Gastroesophageal sphincter (tissue), 4 donors: ENCODE results near the gene GRK5. TPM values are rescaled to one million over a fixed set of nuclear protein-coding genes. Genes with fewer than 3 reads are reported as not detected.
A peak's percentile ranks its signal among the peaks of the same experiment; 100 is the strongest.

Source experiments
- ATAC-seq: fragments of 150-250 bp; one replicate; pipeline ENCODE4 v1.9.1; 2016; ENCODE audit warnings: mild to moderate bottlenecking, moderate library complexity
- H3K27ac ChIP-seq, 4 donors: fragments of 200-600 bp; sonication (generic) in 3 of 4; 1 replicate in 3 of 4; 2 replicates in 1 of 4; pipeline ENCODE4 v1.5.1; 2016 to 2019
- H3K27me3 ChIP-seq: fragments of 200-600 bp; sonication (generic); one replicate; pipeline ENCODE4 v1.5.1; 2019
- H3K36me3 ChIP-seq, 2 donors: fragments of 200-600 bp; sonication (generic); one replicate each; pipeline ENCODE4 v1.5.1; 2019; ENCODE audit warnings: control low read depth in 1 of 2
- H3K4me1 ChIP-seq, 3 donors: fragments of 200-600 bp; sonication (generic); 1 replicate in 2 of 3; 2 replicates in 1 of 3; pipeline ENCODE4 v1.5.1; 2016 to 2019; ENCODE audit warnings: control low read depth in 2 of 3
- H3K4me3 ChIP-seq, 2 donors: fragments of 200-600 bp; sonication (generic); one replicate each; pipeline ENCODE4 v1.5.1; 2019; ENCODE audit warnings: mild to moderate bottlenecking in 1 of 2, moderate library complexity in 1 of 2
- H3K9me3 ChIP-seq, 3 donors: fragments of 200-600 bp; sonication (generic); one replicate each; pipeline ENCODE4 v1.5.1; 2017 to 2019; ENCODE audit warnings: control low read depth in 2 of 3
- EP300 ChIP-seq: sonication (generic); formaldehyde crosslinking; IDR thresholded peaks from one replicate; pipeline ENCODE4 v1.6.1; 2017; ENCODE audit warnings: antibody characterized with exemption, mild to moderate bottlenecking
- POLR2A ChIP-seq, 2 donors: fragments of 450-650 bp; IDR thresholded peaks; one replicate each; pipeline ENCODE4 v1.6.1; 2017; ENCODE audit warnings: antibody characterized with exemption in 2 of 2, mild to moderate bottlenecking in 2 of 2, moderate library complexity in 1 of 2
- POLR2AphosphoS5 ChIP-seq: sonication (generic); formaldehyde crosslinking; IDR thresholded peaks from one replicate; pipeline ENCODE4 v1.6.1; 2017; ENCODE audit warnings: antibody characterized with exemption
- WGBS, 2 donors: methylation state at CpG; one replicate each; pipeline ENCODE4 v1.1.5; 2018; ENCODE audit warnings: low coverage in 1 of 2; 5-methylcytosine and 5-hydroxymethylcytosine counted together
- total RNA-seq, 4 donors: library from RNA; depleted of rRNA; stranded (reverse); fragments of >200 nt; gene quantifications; one replicate each; pipeline ENCODE4 v1.1.0, GENCODE V29; 2016
- TF ChIP-seq, protein P1 (sequence below), 4 experiments: fragments of 200-600 bp in 2 of 4; fragments of 450-650 bp in 2 of 4; sonication (generic) in 1 of 4; IDR thresholded peaks; one replicate each; pipeline ENCODE4 v1.5.1; 2017 to 2019; ENCODE audit warnings: antibody characterized with exemption in 4 of 4, mild to moderate bottlenecking in 2 of 4, moderate library complexity in 2 of 4

The GRK5 gene
- total RNA-seq, 4 donors from 2014 or later, result 28.8 to 71.6 (median 47.7) TPM

DNA sequence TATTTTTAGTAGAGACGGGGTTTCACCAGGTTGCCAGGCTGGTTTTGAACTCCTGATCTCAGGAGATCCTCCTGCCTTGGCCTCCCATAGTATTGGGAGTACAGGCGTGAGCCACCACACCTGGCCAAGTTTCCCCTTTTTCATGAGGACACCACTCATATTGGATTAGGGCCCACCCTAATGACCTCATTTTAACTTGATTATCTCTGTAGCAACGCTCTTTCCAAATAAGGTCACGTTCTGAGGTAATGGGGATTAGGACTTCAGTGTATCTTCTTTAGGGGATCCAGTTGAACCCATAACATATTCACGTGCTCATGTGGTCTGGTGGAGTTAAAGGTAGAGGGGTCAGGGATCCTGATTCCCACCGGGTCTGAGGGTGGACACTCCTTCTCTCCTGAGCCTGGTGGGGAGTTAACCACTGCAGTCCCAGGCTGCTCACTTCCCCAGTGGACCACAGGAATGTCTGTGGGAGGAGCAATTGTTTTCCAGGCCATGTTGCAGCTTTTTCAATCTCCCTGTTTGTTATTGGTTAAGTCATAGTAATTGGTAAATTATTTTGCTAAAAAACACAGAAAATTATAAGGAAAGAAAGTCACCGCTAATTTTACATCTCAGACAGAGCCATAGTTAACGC, 130.5 kb downstream of the GRK5 start:
- peak overlapping the region in 1 of 4 donors; percentile 28 for H3K27ac ChIP-seq
- peaks cover 0 to 9% of the 10 kb centered on the region in 2 donors for H3K36me3 ChIP-seq
- no peaks in the 10 kb centered on the region for H3K9me3 ChIP-seq
- H3K27me3 ChIP-seq, result no peaks in the 10 kb centered on the region
- no peak for ATAC-seq
- no peak for TF ChIP-seq POLR2A (IDR thresholded peaks at IDR 0.05)
- TF ChIP-seq EP300, result no peak
- TF ChIP-seq, protein P1, sequence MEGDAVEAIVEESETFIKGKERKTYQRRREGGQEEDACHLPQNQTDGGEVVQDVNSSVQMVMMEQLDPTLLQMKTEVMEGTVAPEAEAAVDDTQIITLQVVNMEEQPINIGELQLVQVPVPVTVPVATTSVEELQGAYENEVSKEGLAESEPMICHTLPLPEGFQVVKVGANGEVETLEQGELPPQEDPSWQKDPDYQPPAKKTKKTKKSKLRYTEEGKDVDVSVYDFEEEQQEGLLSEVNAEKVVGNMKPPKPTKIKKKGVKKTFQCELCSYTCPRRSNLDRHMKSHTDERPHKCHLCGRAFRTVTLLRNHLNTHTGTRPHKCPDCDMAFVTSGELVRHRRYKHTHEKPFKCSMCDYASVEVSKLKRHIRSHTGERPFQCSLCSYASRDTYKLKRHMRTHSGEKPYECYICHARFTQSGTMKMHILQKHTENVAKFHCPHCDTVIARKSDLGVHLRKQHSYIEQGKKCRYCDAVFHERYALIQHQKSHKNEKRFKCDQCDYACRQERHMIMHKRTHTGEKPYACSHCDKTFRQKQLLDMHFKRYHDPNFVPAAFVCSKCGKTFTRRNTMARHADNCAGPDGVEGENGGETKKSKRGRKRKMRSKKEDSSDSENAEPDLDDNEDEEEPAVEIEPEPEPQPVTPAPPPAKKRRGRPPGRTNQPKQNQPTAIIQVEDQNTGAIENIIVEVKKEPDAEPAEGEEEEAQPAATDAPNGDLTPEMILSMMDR (IDR thresholded peaks at IDR 0.05), result no peak
- TF ChIP-seq POLR2AphosphoS5, result no peak
- 69 to 80% methylated on average over 3 to 5 of the region's 8 CpGs for WGBS, 2 donors
- H3K4me1 ChIP-seq, result peaks cover 0 to 63% (median 6%) of the 10 kb centered on the region in 3 donors
- no peak overlapping the region for H3K4me3 ChIP-seq

DNA sequence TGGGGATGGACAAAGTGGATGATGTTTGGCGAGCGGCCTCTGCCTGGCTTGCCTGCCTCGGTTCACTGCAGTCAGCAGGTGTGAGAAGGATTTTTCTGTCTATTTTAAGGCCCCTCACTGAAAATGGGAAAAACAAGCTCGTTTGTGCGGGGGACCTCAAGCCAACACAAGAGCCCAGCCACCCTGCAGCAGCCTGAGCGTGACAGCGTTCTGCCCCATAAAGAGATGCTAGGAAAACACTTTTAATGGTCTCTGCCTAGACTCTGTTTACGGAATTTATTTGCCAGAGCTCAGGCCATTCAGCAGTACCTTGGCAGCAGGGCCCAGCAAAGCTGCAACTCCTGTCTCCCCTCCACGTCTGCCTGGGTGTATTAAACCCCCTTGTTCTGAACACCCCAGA, 131.7 kb downstream of the GRK5 start:
- Histone ChIP-seq H3K36me3 (peaks cover 0 to 9% of the 10 kb centered on the region in 2 donors), H3K9me3 (no peaks in the 10 kb centered on the region), H3K4me3 (no peak overlapping the region), H3K27me3 (no peaks in the 10 kb centered on the region), H3K4me1 (peaks cover 0 to 66% (median 6%) of the 10 kb centered on the region in 3 donors), H3K27ac (peak overlapping the region in 1 of 4 donors; percentile 12)
- ATAC-seq, result no peak
- 55 to 80% methylated on average over 2 to 3 of the region's 9 CpGs for WGBS, 2 donors
- TF ChIP-seq POLR2A (IDR thresholded peaks at IDR 0.05) (no peak), EP300 (no peak), POLR2AphosphoS5 (no peak)
- TF ChIP-seq, protein P1 (IDR thresholded peaks at IDR 0.05), result no peak

DNA sequence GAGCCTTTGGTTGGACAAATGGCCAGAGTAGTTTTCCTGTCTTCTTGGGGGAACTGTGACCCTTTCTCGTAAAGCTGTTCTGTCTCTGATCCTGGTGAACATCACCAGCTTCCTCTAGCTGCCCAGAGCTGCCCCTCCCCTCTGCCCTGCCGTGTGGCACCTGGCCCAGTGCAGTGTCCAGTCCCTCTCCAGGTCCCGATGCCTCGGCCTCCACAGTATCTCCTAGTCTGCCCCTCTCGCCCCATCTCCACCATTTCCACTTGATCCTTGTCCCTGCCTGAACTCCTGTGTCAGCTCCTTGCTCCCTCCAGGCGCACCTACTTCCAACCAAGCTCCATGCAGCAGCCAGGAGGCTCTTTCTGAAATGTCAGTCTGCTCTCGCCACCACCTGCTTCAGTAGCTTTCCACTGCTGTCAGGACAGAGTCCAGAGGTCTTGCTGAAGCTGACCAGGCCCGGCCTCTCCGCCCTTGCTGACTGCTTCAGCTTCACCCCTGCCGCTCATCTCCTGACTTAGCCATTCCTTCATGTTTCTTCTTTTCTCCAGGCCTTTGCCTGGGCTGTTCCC, 133.6 kb downstream of the GRK5 start:
- TF ChIP-seq POLR2AphosphoS5 (no peak), POLR2A (IDR thresholded peaks at IDR 0.05) (no peak), EP300 (no peak)
- TF ChIP-seq, protein P1 (IDR thresholded peaks at IDR 0.05), result no peak
- no peaks in the 10 kb centered on the region for H3K9me3 ChIP-seq
- H3K36me3 ChIP-seq, result peaks cover 0 to 6% of the 10 kb centered on the region in 2 donors
- peaks cover 0 to 55% (median 6%) of the 10 kb centered on the region in 3 donors for H3K4me1 ChIP-seq
- ATAC-seq, result no peak
- WGBS, 2 donors, result 69 to 71% methylated on average over 8 to 9 of the region's 10 CpGs
- no peak overlapping the region for H3K4me3 ChIP-seq
- H3K27ac ChIP-seq, result peak overlapping the region in 3 of 4 donors; percentile 61 to 70 (median 61)
- no peaks in the 10 kb centered on the region for H3K27me3 ChIP-seq

DNA sequence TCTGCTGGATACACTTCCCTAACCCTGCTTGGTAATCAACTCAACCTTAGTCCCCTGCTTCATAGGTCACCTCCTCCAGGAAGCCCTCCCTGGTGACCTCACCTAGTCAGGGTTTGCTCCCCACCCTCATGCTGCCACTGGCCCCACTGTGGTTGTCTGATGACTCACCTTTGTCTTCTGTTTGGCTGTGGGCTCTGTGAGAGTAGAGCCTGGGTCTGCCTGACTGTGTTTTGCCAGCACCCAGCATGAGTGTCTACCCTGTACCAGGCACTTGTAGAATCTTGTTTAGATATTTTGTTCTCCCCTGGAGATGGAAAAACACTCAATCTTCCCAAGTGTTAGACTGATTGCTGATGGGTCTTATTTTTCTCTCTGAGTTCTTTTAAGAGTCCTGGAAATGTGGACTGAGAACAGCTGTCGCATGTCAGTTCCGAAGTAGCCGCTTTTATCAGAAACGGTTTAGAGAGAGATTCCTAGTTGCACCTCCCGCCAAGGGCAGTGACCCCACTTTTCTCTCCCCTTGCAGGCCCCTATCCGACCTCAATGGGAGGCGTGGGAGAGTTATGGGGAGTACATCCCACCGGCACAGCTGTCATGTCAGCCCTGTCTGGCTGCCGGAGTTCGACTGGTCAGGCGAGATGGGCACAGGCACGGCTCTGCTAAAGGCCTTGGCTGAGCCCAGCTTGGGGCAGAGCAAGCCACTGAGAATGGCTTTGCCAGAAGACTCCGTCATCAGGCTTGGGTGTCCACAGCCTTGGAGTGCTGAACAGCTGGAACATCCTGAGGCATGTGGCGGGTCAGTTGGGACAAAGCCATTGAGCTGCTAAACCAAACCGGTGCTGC, 134.3 kb downstream of the GRK5 start:
- H3K27me3 ChIP-seq, result no peaks in the 10 kb centered on the region
- TF ChIP-seq POLR2A (IDR thresholded peaks at IDR 0.05) (no peak), EP300 (no peak), POLR2AphosphoS5 (no peak)
- TF ChIP-seq, protein P1 (IDR thresholded peaks at IDR 0.05), result no peak
- H3K4me3 ChIP-seq, result no peak overlapping the region
- no peaks in the 10 kb centered on the region for H3K9me3 ChIP-seq
- peaks cover 0 to 3% of the 10 kb centered on the region in 2 donors for H3K36me3 ChIP-seq
- peak; percentile 76 for ATAC-seq
- H3K4me1 ChIP-seq, result peaks cover 0 to 59% (median 6%) of the 10 kb centered on the region in 3 donors
- WGBS, 2 donors, result 26 to 63% methylated on average over 3 to 5 of the region's 15 CpGs
- H3K27ac ChIP-seq, result peak overlapping the region in 3 of 4 donors; percentile 61 to 70 (median 61)
